Kidney tubule cell (primary cell): ENCODE measurements around the gene FBXO27.
"Not testable (repeated sequence)": the region's sequence is repeated elsewhere in the genome, so short reads cannot be mapped to it uniquely, and the experiment has no call there.

Experiments used
- DNase-seq: peaks from one replicate; pipeline ENCODE4 v3.0.0-alpha.2; 2018; ENCODE audit warnings: low spot score

The FBXO27 gene

GRCh38 chr19:39032063-39032918 lies at the start of gene FBXO27:
Gene FBXO27, minus strand, starts transcription at chr19:39032549. Its CDS starts 322 bp downstream, at chr19:39032227.
- DNase-seq, result peak; percentile 37

- DNase-seq, result no peak
Measured at GRCh38 chr19:39080431-39080830, 48.1 kb upstream of the FBXO27 start.

- DNase-seq, result peak; percentile 93
Measured at GRCh38 chr19:39078436-39079200, 46.3 kb upstream of the FBXO27 start.

GRCh38 chr19:39077323-39077722 lies 45.0 kb upstream of the FBXO27 start:
- no peak for DNase-seq

- DNase-seq, result no peak
Measured at GRCh38 chr19:39074942-39075341, 42.6 kb upstream of the FBXO27 start.

- DNase-seq, result no peak
Measured at GRCh38 chr19:39074205-39074692, 41.9 kb upstream of the FBXO27 start.

GRCh38 chr19:39070888-39071287 lies 38.5 kb upstream of the FBXO27 start:
- peak; percentile 36 for DNase-seq

- not testable (repeated sequence) for DNase-seq
Measured at GRCh38 chr19:39068259-39068658, 35.9 kb upstream of the FBXO27 start.

GRCh38 chr19:39067104-39067503 lies 34.8 kb upstream of the FBXO27 start:
- DNase-seq, result no peak

GRCh38 chr19:39065928-39066327 lies 33.6 kb upstream of the FBXO27 start:
- DNase-seq, result no peak

GRCh38 chr19:39064405-39064804 lies 32.1 kb upstream of the FBXO27 start:
- DNase-seq, result no peak

- no peak for DNase-seq
Measured at GRCh38 chr19:39060171-39060570, 27.8 kb upstream of the FBXO27 start.

- DNase-seq, result no peak
Measured at GRCh38 chr19:39059302-39059701, 27.0 kb upstream of the FBXO27 start.

- DNase-seq, result peak; percentile 41
Measured at GRCh38 chr19:39057615-39058014, 25.3 kb upstream of the FBXO27 start.

- no peak for DNase-seq
Measured at GRCh38 chr19:39054091-39054470, 21.7 kb upstream of the FBXO27 start.

- DNase-seq, result no peak
Measured at GRCh38 chr19:39053276-39054090, 21.1 kb upstream of the FBXO27 start.

GRCh38 chr19:39052846-39053245 lies 20.5 kb upstream of the FBXO27 start:
- DNase-seq, result no peak

- peak; percentile 61 for DNase-seq
Measured at GRCh38 chr19:39052243-39052746, 19.9 kb upstream of the FBXO27 start.

GRCh38 chr19:39047073-39047472 lies 14.7 kb upstream of the FBXO27 start:
- DNase-seq, result no peak

- peak; percentile 80 for DNase-seq
Measured at GRCh38 chr19:39046037-39046821, 13.9 kb upstream of the FBXO27 start.

GRCh38 chr19:39045506-39045905 lies 13.2 kb upstream of the FBXO27 start:
- peak; percentile 53 for DNase-seq
